HCT116 (cell line): ENCODE results near the gene FOXQ1. TPM values are rescaled to one million over a fixed set of nuclear protein-coding genes. Genes with fewer than 3 reads are reported as not detected.

ENCODE experiments used
- ATAC-seq: fragments of 200-7000 bp; cut with Tn5 transposase; 2 replicates; pipeline ENCODE4 v1.9.1; 2020; ENCODE audit warnings: mild to moderate bottlenecking, moderate library complexity
- BruUV-seq: library from RNA; stranded (reverse); fragments of 400-500 nt; replicated peaks from 2 replicates; lab custom pipeline; 2021; lab: Mats Ljungman, UMichigan
- CTCF ChIA-PET: fragments of 300-600 bp; sonication (Branson Sonifier 250); formaldehyde crosslinking; loops from one replicate; lab custom pipeline; 2021; ENCODE audit warnings: antibody characterized with exemption; lab: Charles Lee
- POLR2A ChIA-PET: fragments of 300-600, 350-600 bp; sonication (Branson Sonifier 250); formaldehyde crosslinking; loops from one replicate; lab custom pipeline; 2021; ENCODE audit warnings: antibody characterized with exemption; lab: Charles Lee
- RAD21 ChIA-PET, 2 experiments: fragments of 300-600 bp; sonication (Branson Sonifier 250); formaldehyde crosslinking; loops; one replicate each; lab custom pipeline; 2023; ENCODE audit warnings: low total read pairs in 2 of 2; ENCODE audit not compliant: uncharacterized antibody in 2 of 2, unreplicated experiment in 2 of 2, low non-redundant PET in 1 of 2; lab: Charles Lee
- DNase-seq: peaks from one replicate; pipeline ENCODE4 v3.0.0-alpha.2; 2010; ENCODE audit warnings: low read depth, low spot score
- H2AFZ ChIP-seq: fragments of 200-600 bp; shearing (Covaris generic), sonication (generic); 2 replicates; pipeline ENCODE4 v1.6.1; 2017; ENCODE audit warnings: low read depth, mixed run types, mixed read lengths, antibody characterized with exemption, low read length; ENCODE audit not compliant: poor library complexity, severe bottlenecking
- H3K27ac ChIP-seq: 2 replicates; pipeline ENCODE4 v1.5.1; 2012; ENCODE audit warnings: low read depth, low read length
- H3K27me3 ChIP-seq: fragments of 200-600 bp; sonication (generic); 2 replicates; pipeline ENCODE4 v1.6.1; 2016; ENCODE audit warnings: mixed run types, low read length, mixed read lengths; ENCODE audit not compliant: insufficient read depth
- H3K36me3 ChIP-seq, 2 experiments: fragments of 200-500 bp in 1 of 2; fragments of 200-600 bp in 1 of 2; sonication (Bioruptor generic) in 1 of 2; sonication (generic) in 1 of 2; 2 replicates each; pipeline versions ENCODE4 v1.5.1 to v1.6.1; 2014 to 2016; ENCODE audit warnings: low read length in 2 of 2, inconsistent platforms in 1 of 2, mixed read lengths in 1 of 2, mixed run types in 1 of 2; ENCODE audit not compliant: insufficient read depth in 2 of 2, control insufficient read depth in 1 of 2
- H3K4me1 ChIP-seq, 2 experiments: fragments of 200-600 bp in 1 of 2; sonication (generic) in 1 of 2; 2 replicates each; pipeline versions ENCODE4 v1.5.1 to v1.6.1; 2012 to 2017; ENCODE audit warnings: low read length in 2 of 2, inconsistent platforms in 1 of 2, mild to moderate bottlenecking in 1 of 2, mixed read lengths in 1 of 2, mixed run types in 1 of 2, moderate library complexity in 1 of 2; ENCODE audit not compliant: insufficient read depth in 2 of 2, control insufficient read depth in 1 of 2
- H3K4me2 ChIP-seq: fragments of 200-600 bp; sonication (generic); 2 replicates; pipeline ENCODE4 v1.6.1; 2017; ENCODE audit warnings: mixed run types, low read length, mixed read lengths
- H3K4me3 ChIP-seq, 2 experiments: fragments of 200-600 bp in 1 of 2; sonication (generic) in 1 of 2; replicated peaks in 1 of 2; 2 replicates each; pipeline ENCODE4 v1.5.1; 2011 to 2016; ENCODE audit warnings: low read length in 2 of 2, control low read depth in 1 of 2, low read depth in 1 of 2, mild to moderate bottlenecking in 1 of 2, mixed read lengths in 1 of 2, mixed run types in 1 of 2
- H3K79me2 ChIP-seq: fragments of 200-600 bp; sonication (generic); 2 replicates; pipeline ENCODE4 v1.6.1; 2017; ENCODE audit warnings: mild to moderate bottlenecking, mixed run types, low read length, moderate library complexity, mixed read lengths; ENCODE audit not compliant: insufficient read depth
- H3K9ac ChIP-seq: fragments of 200-600 bp; sonication (generic); 2 replicates; pipeline ENCODE4 v1.6.1; 2016; ENCODE audit warnings: low read length, mixed read lengths
- H3K9me2 ChIP-seq: fragments of 200-600 bp; sonication (generic), shearing (Covaris generic); 2 replicates; pipeline ENCODE4 v1.6.1; 2017; ENCODE audit warnings: mixed run types, mild to moderate bottlenecking, moderate library complexity; ENCODE audit not compliant: insufficient read depth
- H3K9me3 ChIP-seq, 2 experiments: fragments of 200-500 bp in 1 of 2; fragments of 200-600 bp in 1 of 2; sonication (Bioruptor generic) in 1 of 2; sonication (generic) in 1 of 2; 2 replicates each; pipeline ENCODE4 v1.6.1; 2014 to 2017; ENCODE audit warnings: low read length in 2 of 2, mixed read lengths in 2 of 2, inconsistent platforms in 1 of 2, low read depth in 1 of 2, mild to moderate bottlenecking in 1 of 2, mixed run types in 1 of 2, moderate library complexity in 1 of 2; ENCODE audit not compliant: control insufficient read depth in 1 of 2, insufficient read depth in 1 of 2
- H4K20me1 ChIP-seq: fragments of 200-600 bp; sonication (generic), shearing (Covaris generic); 2 replicates; pipeline ENCODE4 v1.6.1; 2017; ENCODE audit warnings: mixed run types, mild to moderate bottlenecking, moderate library complexity; ENCODE audit not compliant: insufficient read depth
- CBX3 ChIP-seq: IDR thresholded peaks from 2 replicates; pipeline ENCODE4 v1.6.1; 2012; ENCODE audit warnings: low read depth
- CEBPB ChIP-seq: IDR thresholded peaks from 2 replicates; pipeline ENCODE4 v1.6.1; 2012; ENCODE audit warnings: low read depth
- EGR1 ChIP-seq: IDR thresholded peaks from 2 replicates; pipeline ENCODE4 v1.6.1; 2012; ENCODE audit warnings: low read depth
- FOSL1 ChIP-seq: IDR thresholded peaks from 2 replicates; pipeline ENCODE4 v1.6.1; 2012; ENCODE audit warnings: low read depth
- JUND ChIP-seq: IDR thresholded peaks from 2 replicates; pipeline ENCODE4 v1.6.1; 2012
- POLR2A ChIP-seq: IDR thresholded peaks from 2 replicates; pipeline ENCODE4 v1.7.0; 2011; ENCODE audit warnings: borderline replicate concordance; ENCODE audit not compliant: insufficient read depth, insufficient read length; ENCODE audit errors: extremely low read depth
- SIN3A ChIP-seq: IDR thresholded peaks from 2 replicates; pipeline ENCODE4 v1.6.1; 2012; ENCODE audit warnings: low read depth
- SP1 ChIP-seq: IDR thresholded peaks from 2 replicates; pipeline ENCODE4 v1.6.1; 2012; ENCODE audit warnings: low read depth
- SRF ChIP-seq: IDR thresholded peaks from 2 replicates; pipeline ENCODE4 v1.6.1; 2012; ENCODE audit warnings: low read depth
- TCF7L2 ChIP-seq: IDR thresholded peaks from 2 replicates; pipeline ENCODE4 v1.7.0; 2011; ENCODE audit warnings: borderline replicate concordance, inconsistent platforms; ENCODE audit not compliant: insufficient read depth, insufficient read length; ENCODE audit errors: extremely low read depth
- YY1 ChIP-seq: IDR thresholded peaks from 2 replicates; pipeline ENCODE4 v1.6.1; 2011; ENCODE audit warnings: low read length, low read depth, moderate library complexity, mild to moderate bottlenecking; ENCODE audit not compliant: insufficient replicate concordance; ENCODE audit errors: extremely low read depth
- ZFX ChIP-seq: fragments of 450-650 bp; IDR thresholded peaks from 2 replicates; pipeline ENCODE4 v1.6.1; 2017
- ZNF274 ChIP-seq: fragments of 200-500 bp; sonication (Bioruptor generic); IDR thresholded peaks from 2 replicates; pipeline ENCODE4 v1.6.1; 2014; ENCODE audit warnings: mild to moderate bottlenecking, low read depth, low read length, inconsistent platforms
- intact Hi-C: fragments of 100-400 bp; cut with micrococcal nuclease; formaldehyde crosslinking; loops from 2 replicates; pipeline ENCODE4 v1.10.0; 2022
- total RNA-seq: library from RNA; stranded (reverse); gene quantifications from one replicate; pipeline ENCODE4 v1.2.1, GENCODE V29; 2021; ENCODE audit not compliant: unreplicated experiment
- TF ChIP-seq, protein P1 (sequence below): IDR thresholded peaks from 2 replicates; pipeline ENCODE4 v1.6.1; 2012
- TF ChIP-seq, protein P2 (sequence below): IDR thresholded peaks from 2 replicates; pipeline ENCODE4 v1.6.1; 2012; ENCODE audit warnings: low read depth
- TF ChIP-seq, protein P3 (sequence below): IDR thresholded peaks from 2 replicates; pipeline ENCODE4 v1.6.1; 2012
- TF ChIP-seq, protein P4 (sequence below), 3 experiments: fragments of 200-600 bp in 1 of 3; sonication (generic) in 1 of 3; IDR thresholded peaks in 2 of 3; conservative IDR thresholded peaks in 1 of 3; 2 replicates each; pipeline ENCODE4 v1.5.1; 2012 to 2017; ENCODE audit warnings: low read depth in 2 of 3, low read length in 2 of 3, antibody characterized with exemption in 1 of 3, borderline replicate concordance in 1 of 3, control low read depth in 1 of 3, mild to moderate bottlenecking in 1 of 3, mixed read lengths in 1 of 3, mixed run types in 1 of 3, moderate library complexity in 1 of 3; ENCODE audit not compliant: insufficient read depth in 1 of 3

The FOXQ1 gene
- total RNA-seq, 1 experiment from 2014 or later = 0.42 TPM

DNA sequence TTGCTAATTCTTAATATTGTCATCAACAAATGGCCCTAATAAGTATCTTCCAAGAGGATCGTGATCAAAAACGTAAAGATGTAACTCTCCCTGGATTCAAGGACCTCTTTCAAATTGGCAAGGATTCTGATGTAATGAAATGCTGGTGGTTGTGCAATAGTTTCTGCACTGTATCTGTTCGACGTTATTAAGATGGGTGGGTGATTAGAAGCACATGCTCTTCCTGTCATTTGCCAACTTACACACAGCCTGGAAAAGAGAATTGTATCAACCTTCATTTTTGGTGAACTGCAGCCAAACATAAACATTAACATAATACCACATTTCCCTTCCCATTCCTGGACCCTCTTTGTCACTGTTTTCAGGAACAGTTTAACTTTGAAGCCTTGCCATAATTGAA, 9.8 kb downstream of the FOXQ1 start:
- Histone ChIP-seq H4K20me1 (no peaks in the 10 kb centered on the region), H3K4me1 (peaks cover 4 to 31% of the 10 kb centered on the region in 2 experiments; a peak in 3 of 4 replicates), H3K27me3 (no peaks in the 10 kb centered on the region), H3K79me2 (no peaks in the 10 kb centered on the region), H3K9me3 (no peaks in the 10 kb centered on the region), H3K36me3 (no peaks in the 10 kb centered on the region), H3K4me3 (no peak overlapping the region), H3K9me2 (no peaks in the 10 kb centered on the region), H3K4me2 (no peak overlapping the region), H2AFZ (no peak overlapping the region)
- no TSS peak for BruUV-seq
- DNase-seq (no peak), ATAC-seq (no peak)
- RAD21 ChIA-PET = no interaction called here
- TF ChIP-seq TCF7L2 = no peak
- no peak for TF ChIP-seq EGR1
- TF ChIP-seq SIN3A = no peak
- TF ChIP-seq ZFX = no peak
- no peak for TF ChIP-seq CBX3
- TF ChIP-seq, protein P1, sequence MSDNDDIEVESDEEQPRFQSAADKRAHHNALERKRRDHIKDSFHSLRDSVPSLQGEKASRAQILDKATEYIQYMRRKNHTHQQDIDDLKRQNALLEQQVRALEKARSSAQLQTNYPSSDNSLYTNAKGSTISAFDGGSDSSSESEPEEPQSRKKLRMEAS = no peak
- TF ChIP-seq, all 23 proteins: peak for 0
- no peak overlapping the region for H3K9ac ChIP-seq
- ChIA-PET CTCF (no interaction called here), POLR2A (no interaction called here)
- intact Hi-C loops = no loop called here
- H3K27ac ChIP-seq = no peak overlapping the region

DNA sequence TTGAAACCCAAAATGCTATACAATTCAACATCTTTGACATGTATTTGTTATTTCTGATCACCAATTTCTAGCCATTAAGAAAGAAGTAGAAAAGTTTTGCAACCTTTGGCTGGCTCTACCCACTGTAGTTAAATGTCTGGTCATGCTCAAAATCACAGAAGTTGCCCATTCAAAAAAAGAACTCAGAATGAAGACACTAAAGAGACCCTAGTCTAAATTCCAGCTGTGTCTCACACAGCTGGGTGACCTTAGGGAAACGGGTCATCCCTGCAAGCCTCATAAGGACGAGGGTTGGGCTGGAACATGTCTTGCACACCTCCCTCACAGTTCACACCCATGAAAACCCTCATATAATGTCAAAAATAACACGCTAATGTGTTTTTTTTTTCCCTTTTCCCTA, 10.3 kb downstream of the FOXQ1 start:
- H2AFZ ChIP-seq = no peak overlapping the region
- H3K79me2 ChIP-seq = no peaks in the 10 kb centered on the region
- no peaks in the 10 kb centered on the region for H3K36me3 ChIP-seq
- ATAC-seq (no peak), DNase-seq (no peak)
- ChIA-PET RAD21 (no interaction called here), POLR2A (no interaction called here), CTCF (no interaction called here)
- no peaks in the 10 kb centered on the region for H3K9me2 ChIP-seq
- H3K4me2 ChIP-seq = no peak overlapping the region
- H3K9ac ChIP-seq = no peak overlapping the region
- no peak overlapping the region for H3K4me3 ChIP-seq
- BruUV-seq = no TSS peak
- intact Hi-C loops = no loop called here
- H3K27ac ChIP-seq = no peak overlapping the region
- H3K4me1 ChIP-seq = peaks cover 4 to 31% of the 10 kb centered on the region in 2 experiments; a peak in 3 of 4 replicates
- no peaks in the 10 kb centered on the region for H3K27me3 ChIP-seq
- no peaks in the 10 kb centered on the region for H4K20me1 ChIP-seq
- H3K9me3 ChIP-seq = no peaks in the 10 kb centered on the region
- TF ChIP-seq SRF (no peak), EGR1 (no peak), YY1 (no peak), ZNF274 (no peak), JUND (no peak), FOSL1 (no peak), POLR2A (no peak), SP1 (no peak), CBX3 (no peak), CEBPB (no peak)
- TF ChIP-seq, protein P2, sequence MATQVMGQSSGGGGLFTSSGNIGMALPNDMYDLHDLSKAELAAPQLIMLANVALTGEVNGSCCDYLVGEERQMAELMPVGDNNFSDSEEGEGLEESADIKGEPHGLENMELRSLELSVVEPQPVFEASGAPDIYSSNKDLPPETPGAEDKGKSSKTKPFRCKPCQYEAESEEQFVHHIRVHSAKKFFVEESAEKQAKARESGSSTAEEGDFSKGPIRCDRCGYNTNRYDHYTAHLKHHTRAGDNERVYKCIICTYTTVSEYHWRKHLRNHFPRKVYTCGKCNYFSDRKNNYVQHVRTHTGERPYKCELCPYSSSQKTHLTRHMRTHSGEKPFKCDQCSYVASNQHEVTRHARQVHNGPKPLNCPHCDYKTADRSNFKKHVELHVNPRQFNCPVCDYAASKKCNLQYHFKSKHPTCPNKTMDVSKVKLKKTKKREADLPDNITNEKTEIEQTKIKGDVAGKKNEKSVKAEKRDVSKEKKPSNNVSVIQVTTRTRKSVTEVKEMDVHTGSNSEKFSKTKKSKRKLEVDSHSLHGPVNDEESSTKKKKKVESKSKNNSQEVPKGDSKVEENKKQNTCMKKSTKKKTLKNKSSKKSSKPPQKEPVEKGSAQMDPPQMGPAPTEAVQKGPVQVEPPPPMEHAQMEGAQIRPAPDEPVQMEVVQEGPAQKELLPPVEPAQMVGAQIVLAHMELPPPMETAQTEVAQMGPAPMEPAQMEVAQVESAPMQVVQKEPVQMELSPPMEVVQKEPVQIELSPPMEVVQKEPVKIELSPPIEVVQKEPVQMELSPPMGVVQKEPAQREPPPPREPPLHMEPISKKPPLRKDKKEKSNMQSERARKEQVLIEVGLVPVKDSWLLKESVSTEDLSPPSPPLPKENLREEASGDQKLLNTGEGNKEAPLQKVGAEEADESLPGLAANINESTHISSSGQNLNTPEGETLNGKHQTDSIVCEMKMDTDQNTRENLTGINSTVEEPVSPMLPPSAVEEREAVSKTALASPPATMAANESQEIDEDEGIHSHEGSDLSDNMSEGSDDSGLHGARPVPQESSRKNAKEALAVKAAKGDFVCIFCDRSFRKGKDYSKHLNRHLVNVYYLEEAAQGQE = no peak
- TF ChIP-seq, protein P3, sequence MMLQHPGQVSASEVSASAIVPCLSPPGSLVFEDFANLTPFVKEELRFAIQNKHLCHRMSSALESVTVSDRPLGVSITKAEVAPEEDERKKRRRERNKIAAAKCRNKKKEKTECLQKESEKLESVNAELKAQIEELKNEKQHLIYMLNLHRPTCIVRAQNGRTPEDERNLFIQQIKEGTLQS = no peak
- TF ChIP-seq, protein P4, sequence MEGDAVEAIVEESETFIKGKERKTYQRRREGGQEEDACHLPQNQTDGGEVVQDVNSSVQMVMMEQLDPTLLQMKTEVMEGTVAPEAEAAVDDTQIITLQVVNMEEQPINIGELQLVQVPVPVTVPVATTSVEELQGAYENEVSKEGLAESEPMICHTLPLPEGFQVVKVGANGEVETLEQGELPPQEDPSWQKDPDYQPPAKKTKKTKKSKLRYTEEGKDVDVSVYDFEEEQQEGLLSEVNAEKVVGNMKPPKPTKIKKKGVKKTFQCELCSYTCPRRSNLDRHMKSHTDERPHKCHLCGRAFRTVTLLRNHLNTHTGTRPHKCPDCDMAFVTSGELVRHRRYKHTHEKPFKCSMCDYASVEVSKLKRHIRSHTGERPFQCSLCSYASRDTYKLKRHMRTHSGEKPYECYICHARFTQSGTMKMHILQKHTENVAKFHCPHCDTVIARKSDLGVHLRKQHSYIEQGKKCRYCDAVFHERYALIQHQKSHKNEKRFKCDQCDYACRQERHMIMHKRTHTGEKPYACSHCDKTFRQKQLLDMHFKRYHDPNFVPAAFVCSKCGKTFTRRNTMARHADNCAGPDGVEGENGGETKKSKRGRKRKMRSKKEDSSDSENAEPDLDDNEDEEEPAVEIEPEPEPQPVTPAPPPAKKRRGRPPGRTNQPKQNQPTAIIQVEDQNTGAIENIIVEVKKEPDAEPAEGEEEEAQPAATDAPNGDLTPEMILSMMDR (IDR thresholded peaks at IDR 0.05 in 2 of 3, conservative IDR thresholded peaks at IDR 0.05 in 1 of 3; ENCODE audit: borderline replicate concordance in 1 of 3, insufficient read depth in 1 of 3, low read depth in 2 of 3, low read length in 2 of 3) = no peak
